GM18507 (cell line): ENCODE results near the gene SHPK.
"Not testable (repeated sequence)": the region's sequence is repeated elsewhere in the genome, so short reads cannot be mapped to it uniquely, and the experiment has no call there.

Experiments
- DNase-seq: peaks from one replicate; pipeline ENCODE4 v3.0.0; 2011; ENCODE audit warnings: low read depth; ENCODE audit not compliant: insufficient read length; ENCODE audit errors: extremely low spot score
- FAIRE-seq: peaks from 2 replicates; lab custom pipeline; 2011; peaks lifted over from hg19 to GRCh38; lab: Jason Lieb, UNC

The SHPK gene

GRCh38 chr17:3564241-3564640 is 71.8 kb downstream of the SHPK start:
- not testable (repeated sequence) for FAIRE-seq, DNase-seq

GRCh38 chr17:3559270-3559645 is 76.8 kb downstream of the SHPK start:
- no peak for FAIRE-seq

GRCh38 chr17:3558603-3559269 is 77.3 kb downstream of the SHPK start:
- DNase-seq: peak; percentile 75
- FAIRE-seq: peak; percentile 99

More at GRCh38 chr17:3559270-3559645, 76.8 kb downstream of the SHPK start:
- DNase-seq: no peak
